ENCODE data around the gene FAM184A. TPM values are rescaled to one million over a fixed set of nuclear protein-coding genes. Genes with fewer than 3 reads are reported as not detected.
A peak's percentile ranks its signal among the peaks of the same experiment; 100 is the strongest.

The FAM184A gene
- total and polyA plus RNA-seq, 2 of the 13 experiments (the other 11 are each of a cell fraction or from before 2014, with no cell fraction given) = 7.0 to 18.0 TPM

DNA sequence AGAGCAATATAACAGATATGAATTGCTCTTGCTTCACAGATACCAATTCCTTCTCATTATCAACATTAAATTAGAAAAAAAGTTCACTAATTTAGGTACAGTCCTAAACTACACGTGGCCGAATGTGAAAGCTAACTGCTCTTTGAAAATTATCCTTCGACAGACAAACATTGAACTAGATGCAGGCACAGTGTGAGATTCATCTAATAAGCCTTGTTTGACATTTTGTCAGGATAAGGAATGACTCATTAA, 1.1 kb downstream of the FAM184A start:
- peak overlapping the region; percentile 99 for H3K4me2 ChIP-seq (ENCODE audit: low read depth, low read length)
- TF ChIP-seq HOXA3 (CRISPR knock-in tag; IDR thresholded peaks at IDR 0.05) = no peak
- 0 out of 2 replicates have a peak, but pooled peaks have one; percentile 11 for TF ChIP-seq CCDC6 (CRISPR knock-in tag; IDR thresholded peaks at IDR 0.05)
- no peaks in the 10 kb centered on the region for H4K20me1 ChIP-seq (ENCODE audit: insufficient read depth, low read length)
- no peak overlapping the region for H3K9ac ChIP-seq (ENCODE audit: insufficient read depth, low read depth, low read length)
- no peaks in the 10 kb centered on the region for H3K36me3 ChIP-seq (replicated peaks in 1 of 2; ENCODE audit: control insufficient read depth in 1 of 2, insufficient read depth in 2 of 2, low read length in 2 of 2)
- TSS peak; percentile 65 for BruUV-seq (replicated peaks)
- no peak overlapping the region for H3K27ac ChIP-seq (ENCODE audit: extremely low read length, insufficient read depth, low read length)
- DNase-seq (ENCODE audit: low spot score) (no peak), ATAC-seq (no peak), FAIRE-seq (no peak)
- intact Hi-C loops (cut with micrococcal nuclease; ENCODE audit: unreplicated experiment) = no loop called here
- in situ Hi-C loops (cut with HindIII; ENCODE audit: extremely low pct_ligation_motif_present, low pct_unique_long_range_greater_than_20kb) = no loop called here
- H2AFZ ChIP-seq (ENCODE audit: low read length) = no peak overlapping the region
- ChIA-PET CTCF (ENCODE audit: low intra/inter-chr PET ratio, low total read pairs) (no interaction called here), POLR2A (interaction anchor here (1.2 kb wide), 1 partner anchor 142 kb away, joined by 3 read pairs; no protein-coding TSS in a partner anchor)
- H3K27me3 ChIP-seq (ENCODE audit: control insufficient read depth in 1 of 2, insufficient read depth in 2 of 2, low read length in 2 of 2) = peaks cover 0 to 19% of the 10 kb centered on the region in 2 experiments; a peak in 4 of 5 replicates
- H3K9me3 ChIP-seq (ENCODE audit: low read length) = peaks cover under 1% of the 10 kb centered on the region; the same call in 1 of the 2 replicates
- peak overlapping the region; percentile 60 to 83 (median 78); a peak in 4 of 6 replicates for H3K4me3 ChIP-seq (replicated peaks in 1 of 3; ENCODE audit: insufficient read depth in 1 of 3, low read depth in 2 of 3, low read length in 3 of 3)
- H3K79me2 ChIP-seq (ENCODE audit: insufficient read depth, low read length) = no peaks in the 10 kb centered on the region
- WGBS (ENCODE audit: low lambda C conversion rate) = 40% methylated on average over 3 of the region's 3 CpGs
- H3K4me1 ChIP-seq (ENCODE audit: insufficient read depth, low read length) = peaks cover 33% of the 10 kb centered on the region

- intact Hi-C loops (cut with micrococcal nuclease; ENCODE audit: unreplicated experiment) (no loop called here), in situ Hi-C loops (cut with HindIII; ENCODE audit: extremely low pct_ligation_motif_present, low pct_unique_long_range_greater_than_20kb) (no loop called here)
- Histone ChIP-seq H3K9ac (ENCODE audit: insufficient read depth, low read depth, low read length) (no peak overlapping the region), H3K27ac (ENCODE audit: extremely low read length, insufficient read depth, low read length) (no peak overlapping the region), H2AFZ (ENCODE audit: low read length) (no peak overlapping the region), H3K36me3 (replicated peaks in 1 of 2; ENCODE audit: control insufficient read depth in 1 of 2, insufficient read depth in 2 of 2, low read length in 2 of 2) (no peaks in the 10 kb centered on the region), H3K4me1 (ENCODE audit: insufficient read depth, low read length) (peaks cover 35% of the 10 kb centered on the region), H3K4me2 (ENCODE audit: low read depth, low read length) (peak overlapping the region; percentile 99), H3K79me2 (ENCODE audit: insufficient read depth, low read length) (no peaks in the 10 kb centered on the region), H3K27me3 (ENCODE audit: control insufficient read depth in 1 of 2, insufficient read depth in 2 of 2, low read length in 2 of 2) (peaks cover 0 to 19% of the 10 kb centered on the region in 2 experiments; a peak in 4 of 5 replicates), H4K20me1 (ENCODE audit: insufficient read depth, low read length) (no peaks in the 10 kb centered on the region), H3K4me3 (replicated peaks in 1 of 3; ENCODE audit: insufficient read depth in 1 of 3, low read depth in 2 of 3, low read length in 3 of 3) (peak overlapping the region in 1 of 3 experiments; percentile 78; a peak in 1 of 6 replicates), H3K9me3 (ENCODE audit: low read length) (no peaks in the 10 kb centered on the region)
- no peak for ATAC-seq
- 77% methylated on average over 7 of the region's 7 CpGs for WGBS (ENCODE audit: low lambda C conversion rate)
- ChIA-PET POLR2A (no interaction called here), CTCF (ENCODE audit: low intra/inter-chr PET ratio, low total read pairs) (no interaction called here)
- TF ChIP-seq GTF2F1 (IDR thresholded peaks at IDR 0.05; ENCODE audit: low read length) (no peak), HHEX (CRISPR knock-in tag; IDR thresholded peaks at IDR 0.05) (no peak), ZFP90 (CRISPR knock-in tag; IDR thresholded peaks at IDR 0.05; ENCODE audit: borderline replicate concordance) (no peak), HNRNPH1 (optimal IDR thresholded peaks at IDR 0.05; ENCODE audit: low read depth, low read length) (no peak), ZNF367 (CRISPR knock-in tag; IDR thresholded peaks at IDR 0.05; ENCODE audit: borderline replicate concordance) (no peak)
- TF ChIP-seq, protein P1, sequence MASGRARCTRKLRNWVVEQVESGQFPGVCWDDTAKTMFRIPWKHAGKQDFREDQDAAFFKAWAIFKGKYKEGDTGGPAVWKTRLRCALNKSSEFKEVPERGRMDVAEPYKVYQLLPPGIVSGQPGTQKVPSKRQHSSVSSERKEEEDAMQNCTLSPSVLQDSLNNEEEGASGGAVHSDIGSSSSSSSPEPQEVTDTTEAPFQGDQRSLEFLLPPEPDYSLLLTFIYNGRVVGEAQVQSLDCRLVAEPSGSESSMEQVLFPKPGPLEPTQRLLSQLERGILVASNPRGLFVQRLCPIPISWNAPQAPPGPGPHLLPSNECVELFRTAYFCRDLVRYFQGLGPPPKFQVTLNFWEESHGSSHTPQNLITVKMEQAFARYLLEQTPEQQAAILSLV (CRISPR knock-in tag; IDR thresholded peaks at IDR 0.05; ENCODE audit: borderline replicate concordance) = no peak
- no TSS peak for BruUV-seq (replicated peaks)
- no peak for DNase-seq (ENCODE audit: low spot score)
- FAIRE-seq = no peak
Observed at GRCh38 chr6:119076576-119077390, 1.7 kb downstream of the FAM184A start.
